Spinal cord (tissue), 10 donors: ENCODE results near the gene ANKRD11. TPM values are rescaled to one million over a fixed set of nuclear protein-coding genes. Genes with fewer than 3 reads are reported as not detected.
A peak's percentile ranks its signal among the peaks of the same experiment; 100 is the strongest.

ENCODE experiments used
- DNase-seq, 6 donors: peaks; one replicate each; pipeline versions ENCODE4 v3.0.0 to v3.0.0-alpha.2; 2013 to 2015; ENCODE audit warnings: low spot score in 6 of 6, low read depth in 4 of 6
- H3K27ac ChIP-seq: one replicate; pipeline ENCODE4 v1.5.1; 2013; ENCODE audit warnings: low read depth, low read length, control low read depth
- H3K27me3 ChIP-seq: one replicate; pipeline ENCODE4 v1.6.1; 2013; ENCODE audit warnings: low read length; ENCODE audit not compliant: control insufficient read depth, insufficient read depth
- H3K36me3 ChIP-seq: one replicate; pipeline ENCODE4 v1.6.1; 2013; ENCODE audit warnings: low read length; ENCODE audit not compliant: control insufficient read depth, insufficient read depth
- H3K4me1 ChIP-seq: one replicate; pipeline ENCODE4 v1.6.1; 2013; ENCODE audit warnings: low read length; ENCODE audit not compliant: control insufficient read depth, insufficient read depth
- H3K4me3 ChIP-seq: one replicate; pipeline ENCODE4 v1.5.1; 2013; ENCODE audit warnings: low read depth, low read length, control low read depth
- H3K9me3 ChIP-seq: one replicate; pipeline ENCODE4 v1.6.1; 2013; ENCODE audit warnings: low read length; ENCODE audit not compliant: control insufficient read depth, insufficient read depth
- WGBS: methylation state at CpG from one replicate; pipeline ENCODE4 v1.1.5; 2013; ENCODE audit warnings: missing lambda C conversion rate; ENCODE audit not compliant: insufficient coverage; 5-methylcytosine and 5-hydroxymethylcytosine counted together
- polyA plus RNA-seq, 2 donors: library from polyadenylated mRNA; unstranded; fragments of 120-200 nt; gene quantifications; one replicate each; pipeline ENCODE4 v1.2.1, GENCODE V29; 2013; ENCODE audit not compliant: insufficient read length in 2 of 2
- total RNA-seq, 2 donors: library from RNA; depleted of rRNA in 1 of 2; stranded (reverse); fragments of 120-200 nt in 1 of 2; fragments of >200 nt in 1 of 2; gene quantifications; one replicate each; pipeline versions ENCODE4 v1.2.3 to v1.2.4, GENCODE V29; 2013 to 2014
- donor health status: healthy.

ANKRD11 gene
- total and polyA plus RNA-seq, 4 donors: 38.2 to 104 (median 73.5) TPM

DNA sequence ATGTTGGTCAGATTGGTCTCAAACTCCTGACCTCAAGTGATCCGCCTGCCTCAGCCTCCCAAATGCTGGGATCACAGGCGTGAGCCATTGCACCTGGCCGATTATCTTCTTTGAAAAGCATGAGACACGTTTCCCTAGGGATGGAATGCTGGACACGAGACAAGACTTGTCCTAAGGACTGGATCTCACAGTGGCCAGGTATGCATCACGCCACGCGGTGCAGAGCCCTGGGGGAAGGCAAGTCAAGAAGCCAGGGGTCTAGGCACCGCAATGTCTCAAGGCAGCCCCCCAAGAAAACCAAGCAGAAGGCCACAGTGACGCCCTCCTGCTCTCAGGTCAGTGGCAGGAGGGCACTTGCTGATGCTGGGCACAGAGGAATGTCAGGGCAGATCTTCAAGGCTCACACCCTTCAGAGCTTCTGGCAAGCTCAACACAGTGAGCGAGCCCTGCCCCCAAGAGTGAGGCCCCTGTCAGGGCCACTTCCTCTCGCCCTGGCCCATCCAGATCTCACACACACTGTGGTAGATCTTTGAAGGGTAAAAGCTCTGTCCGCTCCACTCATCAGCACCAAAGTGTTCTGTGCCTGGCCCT lies 138.2 kb downstream of the ANKRD11 start:
- no peaks in the 10 kb centered on the region for H3K27me3 ChIP-seq
- H3K9me3 ChIP-seq: no peaks in the 10 kb centered on the region
- DNase-seq: no peak
- no peak overlapping the region for H3K4me3 ChIP-seq
- H3K36me3 ChIP-seq: peaks cover 3% of the 10 kb centered on the region
- H3K4me1 ChIP-seq: peaks cover 43% of the 10 kb centered on the region
- WGBS: 91% methylated on average over 12 of the region's 13 CpGs
- H3K27ac ChIP-seq: no peak overlapping the region

DNA sequence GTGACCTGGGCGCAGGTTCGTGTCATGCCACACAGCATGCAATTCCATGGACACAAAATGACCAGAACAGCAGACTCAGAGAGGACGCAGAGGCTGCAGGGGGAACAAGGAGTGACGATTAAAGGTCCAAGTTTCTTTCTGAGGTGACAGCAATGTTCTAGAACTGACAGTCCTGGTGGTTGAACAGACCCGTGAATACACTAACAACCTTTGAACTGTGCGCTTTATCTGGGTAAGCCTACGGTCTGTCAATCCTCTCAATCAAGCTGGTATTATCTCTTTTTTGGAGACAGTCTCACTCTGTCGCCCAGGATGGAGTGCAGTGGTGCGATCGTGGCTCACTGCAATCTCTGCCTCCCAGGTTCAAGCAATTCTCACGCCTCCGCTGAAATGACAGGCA lies 138.7 kb downstream of the ANKRD11 start:
- 93% methylated on average over 12 of the region's 12 CpGs for WGBS
- Histone ChIP-seq H3K27me3 (no peaks in the 10 kb centered on the region), H3K4me3 (no peak overlapping the region), H3K27ac (no peak overlapping the region), H3K4me1 (peaks cover 42% of the 10 kb centered on the region), H3K9me3 (no peaks in the 10 kb centered on the region), H3K36me3 (peaks cover 3% of the 10 kb centered on the region)
- DNase-seq: no peak

DNA sequence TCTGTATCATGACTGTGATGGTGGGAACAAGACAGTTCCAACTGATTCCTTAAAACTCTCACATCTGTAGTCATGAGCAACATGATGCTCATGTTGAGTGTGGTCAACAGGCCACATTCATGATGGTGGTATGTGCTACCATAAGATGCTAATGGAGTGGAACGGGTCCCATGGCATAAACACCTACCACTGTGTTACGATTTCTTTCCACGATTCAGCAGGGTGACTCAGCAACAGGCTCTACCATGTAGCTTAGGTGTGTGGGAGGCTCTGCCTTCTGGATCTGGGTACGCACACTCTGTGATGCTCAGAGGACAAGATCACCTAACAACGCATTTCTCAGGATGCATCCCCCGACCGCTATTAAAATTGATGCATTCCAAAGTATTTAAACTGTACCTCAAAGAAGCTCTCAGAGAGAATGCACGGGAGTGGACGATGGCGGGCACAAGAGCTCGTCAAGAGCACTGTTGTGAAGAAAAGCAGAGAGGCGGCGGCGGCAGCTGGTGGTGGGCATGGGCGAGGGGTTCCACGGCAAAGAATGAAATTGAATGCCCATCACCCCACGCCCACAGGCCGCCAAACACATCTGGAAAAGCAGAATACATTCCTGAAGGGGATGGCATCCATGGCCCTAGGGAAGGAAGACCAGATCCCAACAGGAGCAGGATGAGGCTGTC lies 139.5 kb downstream of the ANKRD11 start:
- H3K4me3 ChIP-seq: no peak overlapping the region
- no peaks in the 10 kb centered on the region for H3K27me3 ChIP-seq
- H3K4me1 ChIP-seq: peaks cover 40% of the 10 kb centered on the region
- no peaks in the 10 kb centered on the region for H3K9me3 ChIP-seq
- no peak overlapping the region for H3K27ac ChIP-seq
- no peak for DNase-seq
- peaks cover 3% of the 10 kb centered on the region for H3K36me3 ChIP-seq
- WGBS: 98% methylated on average over 7 of the region's 18 CpGs

- 91% methylated on average over 6 of the region's 8 CpGs for WGBS
- no peaks in the 10 kb centered on the region for H3K9me3 ChIP-seq
- H3K27me3 ChIP-seq: no peaks in the 10 kb centered on the region
- no peak overlapping the region for H3K4me3 ChIP-seq
- no peak for DNase-seq
- no peak overlapping the region for H3K27ac ChIP-seq
- no peaks in the 10 kb centered on the region for H3K36me3 ChIP-seq
- H3K4me1 ChIP-seq: peaks cover 43% of the 10 kb centered on the region
Measured at GRCh38 chr16:89349947-89350633, 140.3 kb downstream of the ANKRD11 start.

DNA sequence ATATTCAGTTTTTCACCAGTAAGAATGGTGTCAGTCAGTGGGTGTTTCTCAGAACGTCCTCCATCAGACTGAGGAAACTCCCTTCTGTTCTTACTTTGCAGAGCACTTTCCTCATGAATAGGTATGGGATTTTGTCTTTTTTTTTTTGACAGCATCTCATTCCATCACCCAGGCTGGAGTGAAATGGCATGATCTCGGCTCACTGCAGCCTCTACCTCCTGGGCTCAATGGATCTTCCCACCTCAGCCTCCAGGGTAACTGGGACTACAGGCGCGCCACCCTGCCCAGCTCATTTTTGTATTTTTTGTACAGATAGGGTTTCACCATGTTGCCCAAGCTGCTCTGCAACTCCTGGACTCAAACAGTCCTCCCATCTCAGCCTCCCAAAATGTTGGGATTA lies 142.6 kb downstream of the ANKRD11 start:
- no peaks in the 10 kb centered on the region for H3K9me3 ChIP-seq
- whole genome bisulfite sequencing: 100% methylated on average over 2 of the region's 4 CpGs
- no peak overlapping the region for H3K27ac ChIP-seq
- DNase-seq: no peak
- peaks cover 43% of the 10 kb centered on the region for H3K4me1 ChIP-seq
- H3K4me3 ChIP-seq: no peak overlapping the region
- H3K36me3 ChIP-seq: no peaks in the 10 kb centered on the region
- H3K27me3 ChIP-seq: no peaks in the 10 kb centered on the region

GRCh38 chr16:89346869-89347268 lies 143.5 kb downstream of the ANKRD11 start:
- no peaks in the 10 kb centered on the region for H3K27me3 ChIP-seq
- no peak for DNase-seq
- WGBS: 77% methylated on average over 8 of the region's 9 CpGs
- H3K4me3 ChIP-seq: no peak overlapping the region
- H3K9me3 ChIP-seq: no peaks in the 10 kb centered on the region
- no peak overlapping the region for H3K27ac ChIP-seq
- peaks cover under 1% of the 10 kb centered on the region for H3K36me3 ChIP-seq
- H3K4me1 ChIP-seq: peaks cover 37% of the 10 kb centered on the region

GRCh38 chr16:89345642-89346150 lies 144.7 kb downstream of the ANKRD11 start:
- H3K4me3 ChIP-seq: no peak overlapping the region
- peaks cover 2% of the 10 kb centered on the region for H3K36me3 ChIP-seq
- no peaks in the 10 kb centered on the region for H3K27me3 ChIP-seq
- no peaks in the 10 kb centered on the region for H3K9me3 ChIP-seq
- DNase-seq: peak in 1 of 6 donors; percentile 33
- H3K4me1 ChIP-seq: peaks cover 45% of the 10 kb centered on the region
- WGBS: 38% methylated on average over 1 of the region's 9 CpGs
- H3K27ac ChIP-seq: no peak overlapping the region

GRCh38 chr16:89344846-89345611 lies 145.3 kb downstream of the ANKRD11 start:
- Histone ChIP-seq H3K9me3 (no peaks in the 10 kb centered on the region), H3K27ac (peak overlapping the region; percentile 47), H3K4me3 (no peak overlapping the region), H3K4me1 (peaks cover 45% of the 10 kb centered on the region), H3K27me3 (no peaks in the 10 kb centered on the region), H3K36me3 (peaks cover 2% of the 10 kb centered on the region)
- 48% methylated on average over 13 of the region's 20 CpGs for WGBS
- peak in 1 of 6 donors; percentile 48 for DNase-seq

DNA sequence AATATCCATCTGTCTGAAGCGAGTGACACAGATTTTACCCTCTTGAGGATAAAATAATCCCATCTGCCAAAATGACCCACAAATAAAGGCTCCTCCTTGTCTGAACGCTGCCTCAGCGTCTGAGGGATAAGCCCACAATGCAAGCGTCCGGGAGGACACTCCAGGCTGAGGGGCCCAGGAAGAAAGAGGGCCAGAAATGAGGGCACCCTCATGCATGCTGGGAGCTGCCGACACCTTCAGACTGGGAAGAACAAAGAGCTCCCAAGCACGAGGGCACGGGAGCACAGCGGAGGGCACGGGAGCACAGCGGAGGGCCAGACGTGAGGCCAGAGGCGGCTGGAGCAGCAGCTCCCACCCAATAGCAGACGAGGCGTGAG lies 145.9 kb downstream of the ANKRD11 start:
- H3K4me3 ChIP-seq: no peak overlapping the region
- peak overlapping the region; percentile 47 for H3K27ac ChIP-seq
- 20% methylated on average over 12 of the region's 15 CpGs for WGBS

More for the DNA sequence above, 145.9 kb downstream of the ANKRD11 start:
- DNase-seq: peak in 1 of 6 donors; percentile 47
- Histone ChIP-seq H3K4me1 (peaks cover 45% of the 10 kb centered on the region), H3K27me3 (no peaks in the 10 kb centered on the region), H3K9me3 (no peaks in the 10 kb centered on the region), H3K36me3 (peaks cover 2% of the 10 kb centered on the region)
